Mucosa of rectum (tissue), 2 donors: ENCODE data around the gene STAT5B.

ENCODE experiments used
- H3K27ac ChIP-seq, 2 donors: one replicate each; pipeline ENCODE4 v1.7.0; 2013; ENCODE audit warnings: inconsistent platforms in 2 of 2, low read depth in 2 of 2, low read length in 2 of 2
- H3K27me3 ChIP-seq, 2 donors: one replicate each; pipeline ENCODE4 v1.7.0; 2013; ENCODE audit warnings: low read length in 2 of 2; ENCODE audit not compliant: control insufficient read depth in 2 of 2, insufficient read depth in 2 of 2
- H3K36me3 ChIP-seq, 2 donors: one replicate each; pipeline ENCODE4 v1.7.0; 2013; ENCODE audit warnings: low read length in 2 of 2; ENCODE audit not compliant: control insufficient read depth in 2 of 2, insufficient read depth in 2 of 2
- H3K4me1 ChIP-seq, 2 donors: one replicate each; pipeline ENCODE4 v1.7.0; 2013; ENCODE audit warnings: low read length in 2 of 2, mild to moderate bottlenecking in 1 of 2; ENCODE audit not compliant: control insufficient read depth in 2 of 2, insufficient read depth in 2 of 2
- H3K4me3 ChIP-seq, 2 donors: one replicate each; pipeline ENCODE4 v1.7.0; 2013; ENCODE audit warnings: low read length in 2 of 2
- H3K9ac ChIP-seq, 2 donors: one replicate each; pipeline ENCODE4 v1.7.0; 2013; ENCODE audit warnings: low read length in 2 of 2, low read depth in 1 of 2, mild to moderate bottlenecking in 1 of 2
- H3K9me3 ChIP-seq, 2 donors: one replicate each; pipeline ENCODE4 v1.7.0; 2013; ENCODE audit warnings: low read length in 2 of 2; ENCODE audit not compliant: control insufficient read depth in 2 of 2
- donor health status: healthy.
- donor health status: Normal muscosa, but diverticular disease.

Gene STAT5B

GRCh38 chr17:42199416-42200011, 76.7 kb downstream of the STAT5B start:
- Histone ChIP-seq H3K27me3 (no peaks in the 10 kb centered on the region), H3K27ac (no peak overlapping the region), H3K36me3 (peaks cover 15 to 16% of the 10 kb centered on the region in 2 donors), H3K4me3 (no peak overlapping the region), H3K9ac (no peak overlapping the region), H3K9me3 (no peaks in the 10 kb centered on the region), H3K4me1 (peaks cover 3 to 14% of the 10 kb centered on the region in 2 donors)

- H3K4me1 ChIP-seq: peaks cover 6 to 19% of the 10 kb centered on the region in 2 donors
- peaks cover 10 to 12% of the 10 kb centered on the region in 2 donors for H3K36me3 ChIP-seq
- no peak overlapping the region for H3K4me3 ChIP-seq
- H3K9ac ChIP-seq: no peak overlapping the region
- H3K27ac ChIP-seq: peak overlapping the region in 1 of 2 donors; percentile 52
- H3K27me3 ChIP-seq: no peaks in the 10 kb centered on the region
- no peaks in the 10 kb centered on the region for H3K9me3 ChIP-seq
Observed at GRCh38 chr17:42198897-42199296, 77.3 kb downstream of the STAT5B start.

GRCh38 chr17:42197564-42198156, 78.5 kb downstream of the STAT5B start:
- Histone ChIP-seq H3K4me1 (peaks cover 19 to 23% of the 10 kb centered on the region in 2 donors), H3K9me3 (no peaks in the 10 kb centered on the region), H3K9ac (no peak overlapping the region), H3K36me3 (peaks cover 8 to 9% of the 10 kb centered on the region in 2 donors), H3K27me3 (no peaks in the 10 kb centered on the region), H3K4me3 (no peak overlapping the region), H3K27ac (no peak overlapping the region)

- Histone ChIP-seq H3K4me3 (peak within 1 kb of the TSS; percentile 97 to 100), H3K36me3 (peaks cover 0 to 5% of the 10 kb centered on the region in 2 donors), H3K27ac (peak within 1 kb of the TSS; percentile 46 to 85), H3K9me3 (no peaks in the 10 kb centered on the region), H3K27me3 (no peaks in the 10 kb centered on the region), H3K9ac (peak within 1 kb of the TSS; percentile 78 to 93), H3K4me1 (peaks cover 10 to 15% of the 10 kb centered on the region in 2 donors)
Observed at GRCh38 chr17:42193969-42194899, 82.0 kb downstream of the STAT5B start, which contains the start of gene GHDC. Gene GHDC (minus strand): TSS chr17:42194494. CDS start chr17:42193581, 913 bp downstream.

- Histone ChIP-seq H3K9ac (peak overlapping the region; percentile 78 to 93), H3K4me1 (peaks cover 10 to 15% of the 10 kb centered on the region in 2 donors), H3K9me3 (no peaks in the 10 kb centered on the region), H3K27me3 (no peaks in the 10 kb centered on the region), H3K36me3 (peaks cover 0 to 2% of the 10 kb centered on the region in 2 donors), H3K27ac (no peak overlapping the region), H3K4me3 (peak overlapping the region; percentile 97 to 100)
Observed at GRCh38 chr17:42193216-42193968, 82.8 kb downstream of the STAT5B start.

- no peaks in the 10 kb centered on the region for H3K27me3 ChIP-seq
- H3K9ac ChIP-seq: no peak overlapping the region
- no peak overlapping the region for H3K4me3 ChIP-seq
- no peaks in the 10 kb centered on the region for H3K9me3 ChIP-seq
- peaks cover 10 to 15% of the 10 kb centered on the region in 2 donors for H3K4me1 ChIP-seq
- H3K27ac ChIP-seq: no peak overlapping the region
- peaks cover 0 to 2% of the 10 kb centered on the region in 2 donors for H3K36me3 ChIP-seq
Observed at GRCh38 chr17:42192189-42193126, 83.7 kb downstream of the STAT5B start.

GRCh38 chr17:42191275-42191608, 84.9 kb downstream of the STAT5B start:
- H3K4me3 ChIP-seq: no peak overlapping the region
- H3K27me3 ChIP-seq: no peaks in the 10 kb centered on the region
- no peak overlapping the region for H3K27ac ChIP-seq
- peaks cover 0 to 2% of the 10 kb centered on the region in 2 donors for H3K36me3 ChIP-seq
- no peaks in the 10 kb centered on the region for H3K9me3 ChIP-seq
- peaks cover 10 to 15% of the 10 kb centered on the region in 2 donors for H3K4me1 ChIP-seq
- no peak overlapping the region for H3K9ac ChIP-seq

- no peak overlapping the region for H3K9ac ChIP-seq
- peaks cover 10 to 15% of the 10 kb centered on the region in 2 donors for H3K4me1 ChIP-seq
- H3K27me3 ChIP-seq: no peaks in the 10 kb centered on the region
- H3K4me3 ChIP-seq: no peak overlapping the region
- H3K36me3 ChIP-seq: peaks cover 0 to 2% of the 10 kb centered on the region in 2 donors
- H3K27ac ChIP-seq: no peak overlapping the region
- H3K9me3 ChIP-seq: no peaks in the 10 kb centered on the region
Observed at GRCh38 chr17:42190491-42191274, 85.5 kb downstream of the STAT5B start.
